ENCODE measurements around the gene GOLGA6L10. TPM values are rescaled to one million over a fixed set of nuclear protein-coding genes. Genes with fewer than 3 reads are reported as not detected.

The GOLGA6L10 gene
- total and polyA plus RNA-seq, 2 of the 4 experiments (the other 2 are of a cell fraction), result under 0.01 to 0.79 TPM

GRCh38 chr15:82294061-82294690 lies 55.1 kb downstream of the GOLGA6L10 start:
- no peak overlapping the region for H3K9ac ChIP-seq (ENCODE audit: low read depth, low read length)
- CTCF ChIA-PET, result no interaction called here
- dilution Hi-C loops (cut with HindIII; ENCODE audit: low sequenced_read_pairs, unreplicated experiment), result no loop called here
- no peak overlapping the region for H2BK15ac ChIP-seq (ENCODE audit: low read depth, low read length)
- H3K4me2 ChIP-seq (ENCODE audit: low read depth, low read length), result no peak overlapping the region
- BruUV-seq (replicated peaks), result no TSS peak
- H3K27ac ChIP-seq (ENCODE audit: insufficient read depth, low read length), result no peak overlapping the region
- in situ Hi-C loops (cut with MboI; ENCODE audit: low sequenced_read_pairs), result no loop called here
- H3K27me3 ChIP-seq (ENCODE audit: control insufficient read depth, insufficient read depth, low read length), result peaks cover 7% of the 10 kb centered on the region
- H2AK9ac ChIP-seq (replicated peaks; ENCODE audit: low read depth, low read length, poor library complexity), result no peak overlapping the region
- ATAC-seq (ENCODE audit: low read depth) (no peak), DNase-seq (no peak)
- no peak overlapping the region for H2AK5ac ChIP-seq (ENCODE audit: low read depth, low read length)
- H3K9me1 ChIP-seq (ENCODE audit: insufficient read depth, low read length), result no peaks in the 10 kb centered on the region
- no peak overlapping the region for H3K14ac ChIP-seq (replicated peaks; ENCODE audit: low read depth, low read length)
- no peak overlapping the region for H3K18ac ChIP-seq (ENCODE audit: low read depth, low read length)
- no peak overlapping the region for H3K4ac ChIP-seq (ENCODE audit: low read depth, low read length)
- intact Hi-C loops (cut with micrococcal nuclease), result no loop called here
- no peaks in the 10 kb centered on the region for H3K79me1 ChIP-seq (ENCODE audit: low read depth in 1 of 2, low read length in 2 of 2)
- H3K36me3 ChIP-seq (ENCODE audit: control insufficient read depth, insufficient read depth, low read length), result no peaks in the 10 kb centered on the region
- H3K4me3 ChIP-seq (ENCODE audit: insufficient read depth, low read depth, low read length), result no peak overlapping the region
- no peaks in the 10 kb centered on the region for H4K20me1 ChIP-seq (ENCODE audit: insufficient read depth, low read length)
- TF ChIP-seq RFX5 (IDR thresholded peaks at IDR 0.05; ENCODE audit: low read depth, low read length) (no peak), RCOR1 (IDR thresholded peaks at IDR 0.05; ENCODE audit: insufficient replicate concordance, low read length) (no peak), MXI1 (IDR thresholded peaks at IDR 0.05; ENCODE audit: borderline replicate concordance, low read depth, low read length) (no peak)
- no peak overlapping the region for H4K5ac ChIP-seq (ENCODE audit: low read depth, low read length)
- no peak overlapping the region for H4K8ac ChIP-seq (ENCODE audit: low read depth in 2 of 2, low read length in 2 of 2)
- POLR2A ChIA-PET (ENCODE audit: unreplicated experiment), result no interaction called here
- no peak overlapping the region for H2BK5ac ChIP-seq (ENCODE audit: low read depth, low read length, poor library complexity, severe bottlenecking)
- H4K91ac ChIP-seq (ENCODE audit: insufficient read depth, low read depth, low read length), result no peak overlapping the region
- H3K4me1 ChIP-seq (ENCODE audit: control insufficient read depth, insufficient read depth, low read length), result no peaks in the 10 kb centered on the region
- H2BK120ac ChIP-seq (ENCODE audit: low read depth, low read length), result no peak overlapping the region
- no peak overlapping the region for H2BK20ac ChIP-seq (ENCODE audit: low read depth, low read length)
- no peak overlapping the region for H2AFZ ChIP-seq (replicated peaks; ENCODE audit: low read length, poor library complexity)
- no peaks in the 10 kb centered on the region for H3K9me3 ChIP-seq (ENCODE audit: control insufficient read depth, insufficient read depth, low read length)
- H3K23ac ChIP-seq (ENCODE audit: low read depth, low read length), result no peak overlapping the region
- no peak overlapping the region for H3K56ac ChIP-seq (ENCODE audit: extremely low read depth, insufficient read depth, low read length)
- 43% methylated on average over 3 of the region's 11 CpGs; no CpG with 5 or more reads in 1 of the 2 experiments for WGBS, 2 experiments (ENCODE audit: extremely low coverage in 2 of 2, insufficient read length in 1 of 2)
